Measurements from ENCODE around the gene PCGF3.
"Not testable (repeated sequence)": the region's sequence is repeated elsewhere in the genome, so short reads cannot be mapped to it uniquely, and the experiment has no call there.

PCGF3 gene

GRCh38 chr4:725391-726234, 20.0 kb downstream of the PCGF3 start:
- no peak for DNase-seq (ENCODE audit: low read depth)

- DNase-seq (ENCODE audit: low read depth), result no peak
Measured at GRCh38 chr4:726235-726787, 20.7 kb downstream of the PCGF3 start.

GRCh38 chr4:726838-727237, 21.2 kb downstream of the PCGF3 start:
- no peak for DNase-seq (ENCODE audit: low read depth)

- no peak for DNase-seq (ENCODE audit: low read depth)
Measured at GRCh38 chr4:727576-727975, 21.9 kb downstream of the PCGF3 start.

GRCh38 chr4:729336-730315, 24.0 kb downstream of the PCGF3 start:
- DNase-seq (ENCODE audit: low read depth), result no peak

GRCh38 chr4:730511-730910, 24.9 kb downstream of the PCGF3 start:
- DNase-seq (ENCODE audit: low read depth), result no peak

GRCh38 chr4:730946-731904, 25.6 kb downstream of the PCGF3 start:
- not testable (repeated sequence) for DNase-seq (ENCODE audit: low read depth)

GRCh38 chr4:731954-732353, 26.3 kb downstream of the PCGF3 start:
- not testable (repeated sequence) for DNase-seq (ENCODE audit: low read depth)

GRCh38 chr4:732486-732885, 26.9 kb downstream of the PCGF3 start:
- DNase-seq (ENCODE audit: low read depth), result no peak

GRCh38 chr4:732911-733630, 27.4 kb downstream of the PCGF3 start:
- no peak for DNase-seq (ENCODE audit: low read depth)

GRCh38 chr4:733631-733980, 28.0 kb downstream of the PCGF3 start:
- DNase-seq (ENCODE audit: low read depth), result no peak

- no peak for DNase-seq (ENCODE audit: low read depth)
Measured at GRCh38 chr4:734075-734474, 28.4 kb downstream of the PCGF3 start.

- no peak for DNase-seq (ENCODE audit: low read depth)
Measured at GRCh38 chr4:734951-735350, 29.3 kb downstream of the PCGF3 start.

- no peak for DNase-seq (ENCODE audit: low read depth)
Measured at GRCh38 chr4:735583-735982, 30.0 kb downstream of the PCGF3 start.

- not testable (repeated sequence) for DNase-seq (ENCODE audit: low read depth)
Measured at GRCh38 chr4:736561-736960, 30.9 kb downstream of the PCGF3 start.

GRCh38 chr4:738781-739280, 33.2 kb downstream of the PCGF3 start:
- DNase-seq (ENCODE audit: low read depth), result no peak

- DNase-seq (ENCODE audit: low read depth), result no peak
Measured at GRCh38 chr4:739569-739968, 33.9 kb downstream of the PCGF3 start.

GRCh38 chr4:740011-740410, 34.4 kb downstream of the PCGF3 start:
- DNase-seq (ENCODE audit: low read depth), result no peak

GRCh38 chr4:740656-741282, 35.1 kb downstream of the PCGF3 start:
- DNase-seq (ENCODE audit: low read depth), result no peak

GRCh38 chr4:742096-742741, 36.6 kb downstream of the PCGF3 start:
- no peak for DNase-seq (ENCODE audit: low read depth)

All from HS-27A (cell line).